Fibroblast of the aortic adventitia (primary cell): ENCODE measurements around the gene COL2A1. TPM values are rescaled to one million over a fixed set of nuclear protein-coding genes. Genes with fewer than 3 reads are reported as not detected.

Experiments used
- DNase-seq: peaks from one replicate; pipeline ENCODE4 v3.0.0-alpha.2; 2010; ENCODE audit warnings: low read depth
- H3K4me3 ChIP-seq: 2 replicates; pipeline ENCODE4 v1.5.1; 2011; ENCODE audit warnings: low read depth, mild to moderate bottlenecking, control low read depth, low read length, moderate library complexity
- CTCF ChIP-seq: IDR thresholded peaks from 2 replicates; pipeline ENCODE4 v1.5.1; 2011; ENCODE audit warnings: mild to moderate bottlenecking, low read length, control low read depth, inconsistent platforms; ENCODE audit not compliant: insufficient read depth
- total RNA-seq: library from RNA; depleted of rRNA; stranded (reverse); fragments of >200 nt; gene quantifications from 2 replicates; pipeline ENCODE4 v1.2.3, GENCODE V29; 2012; ENCODE audit warnings: low replicate concordance

Gene COL2A1
- total RNA-seq, 1 donor, result not detected

- no peak overlapping the region for H3K4me3 ChIP-seq
- TF ChIP-seq CTCF, result no peak
- DNase-seq, result no peak
Observed at GRCh38 chr12:47944685-47945340, 59.5 kb downstream of the COL2A1 start.

GRCh38 chr12:47943623-47944340, 60.5 kb downstream of the COL2A1 start:
- no peak for DNase-seq
- no peak for TF ChIP-seq CTCF
- H3K4me3 ChIP-seq, result no peak overlapping the region

GRCh38 chr12:47942614-47943225, 61.6 kb downstream of the COL2A1 start:
- no peak overlapping the region for H3K4me3 ChIP-seq
- DNase-seq, result no peak
- no peak for TF ChIP-seq CTCF

GRCh38 chr12:47941871-47942613, 62.2 kb downstream of the COL2A1 start:
- no peak for TF ChIP-seq CTCF
- DNase-seq, result no peak
- no peak overlapping the region for H3K4me3 ChIP-seq

- TF ChIP-seq CTCF, result no peak
- no peak for DNase-seq
- no peak overlapping the region for H3K4me3 ChIP-seq
Observed at GRCh38 chr12:47941475-47941780, 62.8 kb downstream of the COL2A1 start.

- no peak for TF ChIP-seq CTCF
- no peak for DNase-seq
- H3K4me3 ChIP-seq, result no peak overlapping the region
Observed at GRCh38 chr12:47940773-47941474, 63.4 kb downstream of the COL2A1 start.
